ENCODE results near the gene ZNF584.
"Not testable (repeated sequence)": the region's sequence is repeated elsewhere in the genome, so short reads cannot be mapped to it uniquely, and the experiment has no call there.

ZNF584 gene

DNA sequence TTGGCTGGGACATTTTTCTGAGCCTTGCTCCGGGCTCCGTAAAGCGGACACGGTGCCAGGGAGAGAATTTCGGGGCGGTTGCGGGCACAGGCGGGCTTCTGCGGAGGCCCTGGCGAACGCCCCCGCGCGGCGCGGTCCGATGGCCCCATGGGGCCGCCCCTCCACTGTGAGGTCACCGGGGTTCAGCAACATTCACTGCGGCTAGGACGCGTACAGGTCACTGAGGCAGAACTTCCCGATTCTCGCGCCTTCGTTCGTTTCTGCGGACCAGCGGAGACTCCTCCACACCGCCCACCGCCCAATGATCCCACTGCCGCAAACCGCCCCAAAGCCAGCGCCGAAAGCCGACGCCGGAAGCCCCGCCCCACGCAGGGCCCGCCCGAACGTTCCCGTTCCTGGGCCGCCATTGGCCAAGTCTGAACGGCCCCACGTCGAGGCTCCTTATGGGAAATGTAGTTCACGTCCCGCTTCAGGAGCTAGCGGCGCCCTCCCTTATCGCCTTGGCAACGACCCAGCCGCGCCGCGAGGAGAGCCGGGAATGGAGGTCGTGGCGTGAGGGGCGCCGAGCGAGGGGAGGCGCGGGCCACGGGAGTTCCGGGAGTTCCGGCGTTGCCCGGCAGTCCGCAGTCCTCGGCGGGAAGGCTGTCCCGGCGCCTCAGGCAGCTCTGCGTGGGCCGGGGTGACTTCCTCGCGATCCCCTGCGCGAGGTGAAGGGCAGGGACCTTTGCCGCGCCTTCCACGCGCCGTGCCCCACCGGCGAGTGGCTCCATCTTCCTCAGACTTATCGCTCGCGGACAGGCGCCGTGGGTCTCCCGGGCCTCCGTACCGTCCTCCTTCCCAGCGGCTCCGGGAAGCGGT lies at the start of gene ZNF584:
TSS of gene ZNF584 (plus strand) at position 498 of the 858 bp plus-strand sequence. CDS start 499 bp downstream, outside the sequence.
- peak; percentile 99 for DNase-seq

DNA sequence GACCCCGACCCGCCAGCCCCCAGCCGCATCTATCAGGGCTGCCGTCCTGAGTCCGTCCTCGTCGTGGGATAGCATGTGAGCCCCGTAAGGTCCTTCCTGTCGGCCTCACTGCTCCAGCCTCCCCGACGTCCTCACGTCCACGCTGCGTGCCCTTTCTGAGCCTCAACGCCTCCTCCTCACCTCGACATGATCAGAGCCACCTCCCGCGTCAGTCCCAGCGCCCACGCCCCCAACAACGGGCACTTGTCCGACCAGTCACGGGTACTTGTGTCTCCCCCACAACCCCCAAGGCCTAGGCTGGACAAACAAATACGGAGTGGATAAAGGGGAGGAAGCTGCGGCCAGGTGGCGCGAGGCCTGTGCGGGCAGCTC lies 46.6 kb upstream of the ZNF584 start:
- no peak for DNase-seq

DNA sequence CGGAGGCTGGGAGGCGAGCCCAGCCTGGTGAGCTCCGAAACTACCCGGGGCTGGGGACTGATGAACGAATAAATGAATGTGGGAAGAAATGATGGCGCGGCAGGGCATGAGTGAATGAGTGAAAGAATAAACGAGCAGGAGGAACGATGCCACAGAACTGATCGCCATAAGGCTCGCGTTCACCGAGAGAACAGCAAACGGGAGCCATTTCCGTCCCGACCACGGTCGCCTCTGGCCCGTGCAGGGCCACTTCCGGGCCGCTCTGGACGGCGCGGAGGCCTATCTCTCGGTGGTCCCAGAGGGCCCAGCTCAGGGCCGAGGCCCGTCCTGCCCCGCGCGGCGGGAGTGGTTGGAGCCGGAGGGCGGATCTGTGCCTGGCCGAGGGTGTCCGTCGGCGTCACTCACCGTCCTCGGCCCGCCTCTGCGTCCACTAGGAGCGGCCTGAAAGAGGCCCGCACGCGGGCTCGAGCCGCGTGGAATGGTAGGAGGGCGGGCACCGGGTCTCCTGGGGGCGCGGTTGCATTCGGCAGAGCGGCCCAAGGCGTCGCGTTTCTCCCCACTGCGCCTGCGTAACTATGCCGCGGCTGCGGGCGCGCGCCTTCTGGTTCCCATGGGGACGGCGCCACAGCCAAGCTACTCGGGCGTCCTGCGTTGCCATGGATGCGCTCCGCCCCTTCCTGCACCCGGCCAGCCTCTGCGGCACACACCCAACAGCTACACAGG lies 46.0 kb upstream of the ZNF584 start, which contains the start of gene ZNF497:
TSS of gene ZNF497 (minus strand) at position 480 of the 723 bp plus-strand sequence. CDS start 5,116 bp downstream, outside the sequence.
- peak; percentile 98 for DNase-seq

DNA sequence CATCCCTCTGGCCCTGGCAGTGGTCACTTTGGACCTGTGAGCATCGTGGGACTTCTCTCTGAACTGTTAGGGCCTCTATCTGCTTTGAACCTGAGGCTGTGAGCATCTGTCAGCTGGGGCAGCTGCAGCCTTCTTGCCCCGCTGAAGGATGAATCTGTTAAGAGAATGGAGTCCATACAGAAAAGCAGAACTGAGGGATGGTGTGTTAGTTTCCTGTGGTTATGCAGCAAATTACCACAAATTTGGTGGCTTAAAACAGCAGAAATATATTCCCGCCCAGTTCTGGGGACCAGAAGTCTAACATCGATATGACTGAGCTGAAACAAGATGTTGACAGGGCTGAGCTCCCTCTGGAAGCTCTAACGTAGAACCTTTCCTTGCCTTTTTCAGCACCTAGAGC lies 44.3 kb upstream of the ZNF584 start:
- no peak for DNase-seq

DNA sequence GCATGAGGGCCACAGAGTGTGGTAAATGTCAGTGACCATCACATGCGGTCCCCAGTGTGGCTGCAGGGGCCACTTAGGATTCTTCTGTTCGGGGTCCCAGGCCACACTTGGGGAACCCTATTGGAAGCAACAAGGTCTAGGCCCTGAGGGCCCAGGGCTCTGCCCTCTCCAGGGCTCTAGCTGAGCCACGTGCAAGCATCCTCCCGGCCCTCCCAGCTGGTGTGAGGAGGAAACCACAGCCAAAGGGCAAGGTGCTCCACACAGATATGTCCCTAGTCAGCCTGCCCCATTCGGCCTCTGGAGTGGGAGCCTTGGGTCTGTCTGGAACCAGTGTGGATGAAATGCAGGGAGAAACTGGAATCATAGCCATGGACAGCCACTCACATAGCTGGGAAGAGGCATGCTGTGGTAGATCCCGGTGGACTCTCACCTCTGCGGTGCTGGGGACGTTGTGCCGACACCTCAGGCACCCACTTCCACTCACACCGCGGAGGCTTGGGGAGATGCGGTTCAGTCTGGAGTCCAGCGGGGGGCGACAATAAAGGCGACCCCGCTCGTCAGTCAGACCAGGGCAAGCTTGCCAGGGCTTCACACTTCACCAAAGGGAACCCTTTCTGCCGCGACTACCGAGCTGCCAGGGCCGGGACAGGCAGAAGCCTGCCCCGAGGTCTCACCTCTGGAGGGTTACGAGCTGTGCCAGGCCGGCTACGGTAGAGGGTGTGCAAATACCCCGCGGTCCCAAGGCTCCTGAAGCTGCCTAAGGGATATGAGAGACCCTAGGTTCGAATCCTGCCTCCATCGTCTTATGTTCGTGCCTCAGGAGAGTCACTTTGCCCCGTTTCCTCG lies 41.6 kb upstream of the ZNF584 start:
- no peak for DNase-seq

DNA sequence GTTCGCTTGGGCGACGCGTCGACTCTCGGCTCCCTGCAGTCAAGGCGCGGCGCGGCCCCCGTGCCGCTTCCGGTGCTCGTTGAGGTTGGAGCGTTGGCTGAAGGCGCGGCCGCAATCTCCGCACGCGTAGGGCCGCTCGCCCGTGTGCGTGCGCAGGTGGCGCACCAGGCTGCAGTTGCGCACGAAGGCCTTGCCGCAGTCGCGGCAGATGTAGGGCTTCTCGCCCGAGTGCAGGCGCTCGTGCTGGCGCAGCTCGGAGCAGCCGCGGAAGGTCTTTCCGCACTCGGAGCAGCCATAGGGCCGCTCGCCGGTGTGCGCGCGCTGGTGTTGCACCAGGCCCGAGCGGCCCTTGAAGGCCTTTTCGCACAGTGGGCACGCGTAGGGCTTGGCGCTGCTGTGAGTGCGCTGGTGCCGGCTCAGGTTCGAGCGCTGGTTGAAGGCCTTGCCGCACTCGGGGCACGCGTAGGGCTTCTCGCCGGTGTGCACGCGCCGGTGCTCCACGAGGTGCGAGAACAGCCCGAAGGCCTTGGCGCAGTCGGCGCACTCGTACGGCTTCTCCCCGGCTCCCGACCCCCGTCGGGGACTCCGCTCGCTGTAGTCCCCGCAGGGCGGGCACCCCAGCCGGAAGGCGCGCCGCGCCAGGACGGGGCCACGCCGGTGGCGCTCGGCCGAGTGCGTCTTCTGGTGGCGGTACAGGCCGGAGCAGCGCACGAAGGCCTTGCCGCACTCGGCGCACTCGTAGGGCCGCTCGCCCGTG lies 40.6 kb upstream of the ZNF584 start:
- DNase-seq = no peak

DNA sequence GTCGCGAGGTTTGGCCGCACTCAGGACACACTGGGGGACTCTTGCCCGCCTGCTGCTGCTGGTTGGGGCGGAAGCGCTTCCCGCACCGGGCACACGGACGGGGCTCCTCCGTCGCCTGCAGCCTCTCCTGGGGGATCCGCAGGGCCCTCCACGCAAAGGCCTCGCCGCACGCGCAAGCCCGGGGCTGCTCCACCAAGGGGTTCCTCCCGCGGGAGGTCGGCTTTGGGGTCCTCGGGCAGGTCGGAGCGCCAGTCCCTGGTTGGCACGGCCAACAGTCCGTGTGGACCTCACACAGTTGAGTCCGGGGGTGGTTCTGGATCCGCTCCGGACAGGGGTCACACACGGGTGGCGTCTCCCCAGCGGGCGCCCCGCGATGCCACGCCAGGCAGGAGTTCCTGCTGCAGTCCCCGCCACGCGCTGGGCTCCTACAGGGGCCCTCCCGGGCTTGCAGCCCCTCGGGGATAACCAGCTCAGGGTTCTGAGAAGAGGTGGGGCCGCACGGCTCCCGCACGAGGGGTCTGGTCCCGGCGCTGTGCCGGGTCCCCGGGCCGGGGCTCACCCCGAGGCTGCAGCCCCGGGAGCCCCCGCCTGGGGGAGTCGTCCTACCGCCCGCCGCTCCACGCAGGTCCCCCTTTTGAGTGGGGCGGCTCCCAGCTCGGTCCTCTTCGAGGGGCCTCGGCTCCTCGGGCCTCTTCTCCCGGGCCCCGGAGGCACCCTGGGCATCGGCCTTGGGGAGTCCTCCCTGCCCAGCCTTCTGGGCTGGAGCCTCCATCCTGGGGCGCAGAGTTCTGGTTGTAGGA lies 39.7 kb upstream of the ZNF584 start:
- DNase-seq = no peak

DNA sequence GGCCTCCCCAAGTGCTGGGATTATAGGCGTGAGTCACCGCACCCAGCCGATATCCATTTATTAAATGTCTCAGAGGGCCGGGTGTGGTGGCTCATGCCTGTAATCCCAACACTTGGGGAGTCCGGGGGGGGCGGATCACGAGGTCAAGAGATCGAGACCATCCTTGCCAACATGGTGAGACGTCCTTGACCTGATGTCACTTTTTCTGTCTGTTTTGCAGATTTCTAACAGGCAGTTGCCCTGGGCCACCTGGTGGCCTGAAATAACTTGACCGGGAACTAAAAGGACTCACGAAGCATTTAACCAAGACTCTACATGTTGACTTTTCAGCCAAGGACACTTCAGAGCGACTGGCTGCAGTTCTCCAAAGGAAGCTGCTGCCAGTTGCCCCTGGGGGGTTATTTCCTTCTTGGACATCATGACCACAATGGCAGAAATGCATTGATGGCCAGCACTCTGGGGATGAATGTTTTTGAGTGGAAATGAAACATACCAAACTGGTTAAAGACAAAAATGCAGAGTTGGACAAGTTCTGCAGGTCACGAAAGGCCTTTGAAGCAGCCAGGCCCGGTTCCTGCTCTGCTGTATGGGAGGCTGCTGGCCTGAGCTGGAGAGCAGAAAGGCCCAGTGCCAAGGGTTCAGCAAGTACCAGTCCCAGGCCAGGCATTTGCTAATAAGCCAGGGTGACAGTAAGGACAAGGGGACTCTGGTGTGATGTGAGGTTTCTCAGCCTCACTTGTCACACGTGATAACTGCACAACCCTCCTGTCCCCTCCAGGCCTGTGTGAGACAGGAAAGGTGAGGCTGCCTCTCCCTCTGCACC lies 35.9 kb upstream of the ZNF584 start:
- no peak for DNase-seq

DNA sequence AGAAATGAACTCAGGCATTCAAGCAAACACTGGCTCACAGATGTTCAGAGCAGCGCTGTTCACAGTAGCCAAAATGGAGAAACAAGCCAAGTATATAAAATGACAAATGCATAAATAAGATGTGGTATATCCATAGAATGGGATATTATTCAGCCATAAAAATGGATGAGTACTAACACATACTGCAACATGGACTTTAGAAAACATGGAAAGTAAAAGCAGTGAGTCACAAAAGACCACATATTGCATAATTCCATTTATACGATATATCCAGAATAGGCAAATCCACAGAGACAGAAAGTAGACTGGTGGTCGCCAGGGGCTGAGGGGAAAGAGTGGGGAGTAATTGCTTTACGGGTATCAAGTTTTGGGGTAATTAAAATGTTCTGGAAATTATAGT lies 34.2 kb upstream of the ZNF584 start:
- DNase-seq = no peak

DNA sequence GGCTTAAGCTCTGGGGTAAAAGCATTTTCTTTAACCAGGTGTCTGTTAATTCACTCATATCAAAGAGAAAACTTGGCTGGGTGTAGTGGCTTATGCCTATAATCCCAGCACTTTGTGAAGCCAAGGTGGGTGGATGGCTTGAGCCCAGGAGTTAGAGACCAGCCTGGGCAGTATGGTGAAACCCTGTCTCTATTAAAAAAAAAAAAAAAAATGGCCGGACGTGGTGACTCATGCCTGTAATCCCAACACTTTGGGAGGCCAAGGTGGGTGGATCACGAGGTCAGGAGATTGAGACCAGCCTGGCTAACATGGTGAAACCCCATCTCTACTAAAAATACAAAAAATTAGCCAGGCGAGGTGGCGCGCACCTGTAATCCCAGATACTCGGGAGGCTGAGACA lies 31.7 kb upstream of the ZNF584 start:
- not testable (repeated sequence) for DNase-seq

DNA sequence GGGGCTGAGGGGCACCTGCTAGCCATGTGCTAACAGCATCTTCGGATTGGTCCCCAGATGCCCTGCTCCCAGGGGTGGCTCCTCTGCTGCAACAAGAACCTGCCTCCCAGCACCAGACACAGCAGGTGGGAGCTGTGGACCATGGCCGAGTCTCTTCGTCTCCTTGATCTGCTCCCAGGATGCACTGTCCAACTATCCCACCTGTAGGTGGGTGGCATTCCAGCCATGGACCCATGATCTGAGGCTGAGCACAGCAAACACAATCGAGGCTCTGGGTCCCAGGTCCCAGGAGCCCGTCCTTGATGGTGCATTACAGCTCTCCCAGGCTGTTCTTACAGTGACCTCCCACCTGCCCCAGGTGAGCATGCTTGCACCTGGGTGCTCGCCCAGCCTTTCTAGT lies 29.2 kb upstream of the ZNF584 start:
- DNase-seq = no peak

DNA sequence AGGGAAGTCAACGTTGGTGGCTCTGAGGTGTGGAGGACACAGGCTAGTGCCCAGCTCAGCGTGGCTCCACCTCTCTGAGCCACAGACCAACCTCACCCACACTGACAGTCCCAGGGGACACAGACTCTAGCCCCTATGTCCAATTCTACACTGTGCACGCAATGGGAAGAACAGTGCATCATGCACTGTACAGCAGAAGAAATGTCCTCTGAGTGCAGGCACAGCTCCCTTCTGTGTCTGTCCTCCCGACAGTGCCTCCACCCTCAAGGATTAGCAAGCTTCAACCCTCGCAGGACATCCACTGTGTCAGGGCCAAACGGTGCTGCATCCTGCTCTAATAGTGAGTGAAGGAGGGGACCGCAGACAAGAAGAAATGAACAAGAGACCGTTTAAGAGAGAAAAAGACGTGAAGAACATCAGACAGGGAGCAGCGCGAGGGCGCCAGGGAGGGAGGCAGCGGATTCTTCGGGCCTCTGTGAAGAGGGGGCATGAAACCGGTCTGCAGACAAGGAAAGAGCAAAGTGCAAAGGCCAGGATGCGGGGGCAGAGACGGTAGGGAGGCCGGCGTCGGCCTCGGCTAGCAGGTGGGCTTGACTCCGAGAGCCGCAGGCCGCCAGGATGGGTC lies 28.3 kb upstream of the ZNF584 start:
- no peak for DNase-seq

DNA sequence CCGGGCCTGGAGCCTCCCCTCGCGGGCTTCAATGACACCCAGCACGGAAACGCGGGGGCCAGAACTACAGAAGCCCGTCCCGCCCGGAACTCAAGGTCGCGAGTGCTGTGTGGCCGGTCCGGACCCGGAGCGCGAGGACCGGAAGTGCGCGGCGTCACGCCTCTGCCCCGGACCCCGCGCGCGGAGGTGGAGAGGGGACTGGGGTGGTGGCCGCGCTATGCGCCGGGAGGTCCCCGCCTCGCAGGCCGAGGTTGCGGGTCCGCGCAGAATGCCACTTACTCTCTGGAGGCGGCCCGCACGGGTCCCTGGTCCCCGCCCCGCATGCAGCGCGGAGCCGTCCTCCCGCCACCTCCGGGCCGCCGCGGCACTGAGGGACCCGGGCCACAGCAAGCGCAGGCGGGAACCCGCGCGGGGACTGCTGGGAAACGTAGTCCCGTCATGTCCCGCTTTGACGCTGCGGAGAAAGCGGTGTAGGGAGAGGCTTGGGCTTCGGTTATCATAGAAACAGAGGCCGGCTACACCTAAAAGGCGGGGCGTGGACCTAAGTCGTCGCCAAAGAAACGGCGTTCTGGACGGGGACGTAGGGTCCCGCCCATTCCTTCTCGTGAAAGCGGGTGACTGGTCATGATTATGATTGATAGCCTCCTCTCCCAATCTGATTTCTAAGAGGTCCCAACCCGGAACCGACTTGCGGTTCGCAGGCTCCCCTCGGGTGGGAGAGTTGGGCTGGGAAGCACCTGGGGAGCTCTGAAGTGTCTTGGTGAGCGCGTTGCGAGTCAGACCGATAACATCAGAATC lies 27.6 kb upstream of the ZNF584 start, which contains the start of gene ZNF837:
TSS of gene ZNF837 (minus strand) at position 369 of the 798 bp plus-strand sequence. CDS start 11,698 bp downstream, outside the sequence.
- peak; percentile 100 for DNase-seq

DNA sequence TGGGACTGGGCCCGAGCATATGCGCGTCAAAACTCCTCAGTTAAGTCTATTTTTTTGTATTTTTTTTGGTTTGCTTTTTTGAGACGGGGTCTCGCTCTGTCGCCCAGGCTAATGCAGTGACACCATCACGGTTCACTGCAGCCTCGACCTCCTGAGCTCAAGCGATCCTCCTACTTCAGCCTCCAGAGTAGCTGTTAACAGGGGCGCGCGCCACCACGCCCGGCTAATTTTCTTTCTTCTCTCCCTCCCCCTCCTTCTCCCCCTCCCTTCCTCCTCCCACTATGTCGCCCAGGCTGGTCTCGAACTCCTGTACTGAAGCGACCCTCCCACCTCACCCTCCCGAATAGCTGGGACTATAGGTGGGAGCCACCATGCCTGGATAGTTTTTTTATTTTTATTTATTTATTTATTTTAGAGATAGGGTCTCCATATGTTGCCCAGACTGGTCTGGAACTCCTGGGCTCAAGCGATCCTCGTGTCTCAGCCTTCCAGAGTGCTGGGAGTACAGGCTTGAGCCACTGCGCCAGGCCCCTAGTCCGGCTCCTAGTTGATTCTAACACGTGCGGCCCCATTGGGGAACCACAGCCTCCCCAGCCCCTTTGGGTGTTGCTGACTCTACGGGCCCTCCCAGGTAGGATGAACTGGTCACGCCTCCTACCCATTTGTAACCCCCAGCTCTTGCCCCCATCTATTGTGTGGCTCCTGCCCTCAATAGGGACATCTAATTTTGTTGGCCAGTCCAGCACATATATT lies 26.8 kb upstream of the ZNF584 start:
- DNase-seq = no peak

DNA sequence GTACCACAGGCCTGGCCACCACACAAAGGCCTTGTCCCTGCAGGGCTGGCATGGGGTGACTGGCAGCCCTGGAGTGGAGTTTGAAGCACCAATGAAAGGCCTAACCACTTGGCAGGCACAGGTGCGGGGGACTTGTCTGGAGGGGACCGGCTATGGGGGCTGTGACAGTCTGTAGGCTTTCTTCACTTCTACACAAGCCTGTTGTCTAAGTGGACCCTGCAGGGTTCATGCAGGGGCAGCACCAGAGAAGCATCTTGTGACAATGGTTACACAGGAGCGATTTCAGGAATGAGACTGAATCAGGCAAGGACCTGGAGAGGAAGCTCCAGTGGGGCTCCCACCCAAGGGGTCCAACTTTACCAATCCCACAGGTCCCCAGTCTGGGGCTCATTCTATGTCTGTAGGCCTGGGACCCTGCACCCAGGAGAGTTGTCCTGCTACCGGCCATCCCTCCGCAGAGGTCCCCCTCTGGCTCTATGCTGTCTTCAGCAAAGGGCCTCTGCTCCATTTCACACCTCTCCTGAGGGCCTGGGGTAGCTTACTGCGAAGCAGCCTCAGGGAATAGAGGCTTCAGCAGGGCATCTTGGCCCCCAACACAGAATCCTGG lies 25.3 kb upstream of the ZNF584 start:
- no peak for DNase-seq

DNA sequence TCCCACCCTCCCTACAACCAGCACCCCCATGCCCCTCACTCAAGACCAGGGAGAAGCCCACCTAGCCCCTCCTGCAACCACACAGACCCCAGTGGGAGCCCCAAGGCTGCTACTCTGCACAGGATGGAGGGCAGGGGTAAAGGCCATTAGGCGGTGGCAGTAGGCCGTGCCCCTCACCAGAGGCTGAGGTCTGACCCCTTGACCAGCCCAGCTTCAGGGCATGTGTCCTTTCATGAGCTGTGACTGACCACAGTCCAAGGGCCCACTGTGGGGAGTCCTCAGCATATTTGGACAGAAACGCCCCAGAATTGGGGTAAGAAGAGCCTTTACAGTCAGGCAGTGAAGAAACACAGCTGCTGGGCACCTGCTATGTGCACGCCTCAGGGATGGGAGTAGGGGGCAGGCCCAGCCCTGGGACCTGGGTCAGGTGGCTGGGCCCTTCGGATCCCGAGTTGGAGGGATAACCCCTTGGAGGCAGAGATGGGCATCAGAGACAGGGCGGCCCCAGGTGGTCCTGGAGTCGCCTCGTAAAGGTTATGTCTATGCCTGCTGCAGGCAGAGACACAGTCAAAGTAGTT lies 23.0 kb upstream of the ZNF584 start:
- no peak for DNase-seq

DNA sequence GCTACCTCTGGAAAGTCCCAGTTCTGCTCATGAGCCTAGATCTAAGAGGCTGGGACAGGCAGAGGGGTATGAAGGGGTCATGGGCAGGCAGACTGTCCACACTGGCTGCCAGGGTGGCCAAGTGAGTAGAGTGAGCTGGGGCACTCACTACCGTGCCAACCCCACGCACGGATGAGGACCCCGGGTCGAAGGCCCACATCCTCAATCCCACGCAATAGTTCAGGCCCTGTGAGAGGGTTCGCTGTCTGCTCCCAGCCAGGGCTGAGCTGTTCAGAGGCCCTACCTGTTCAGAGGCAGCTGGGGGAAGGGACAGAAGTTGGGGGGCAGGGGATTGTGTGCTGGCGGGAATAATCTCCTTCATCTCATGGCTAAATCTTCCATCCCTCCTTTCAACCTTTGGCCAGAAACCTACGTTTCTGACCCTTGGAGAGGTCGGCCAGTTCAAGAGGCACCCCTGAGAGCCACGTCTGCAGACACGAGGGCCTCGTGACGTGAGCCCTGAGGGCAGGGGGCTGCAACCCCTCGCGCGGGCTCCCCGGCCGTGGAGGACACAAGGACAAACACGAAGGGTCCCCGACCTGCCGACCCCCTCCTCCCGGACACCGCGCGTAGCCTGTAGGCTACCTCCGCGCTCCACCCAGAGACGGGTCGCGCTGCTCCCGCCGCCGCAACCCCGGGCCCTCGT lies 22.4 kb upstream of the ZNF584 start:
- no peak for DNase-seq
